ENCODE measurements around the gene SHC2. TPM values are rescaled to one million over a fixed set of nuclear protein-coding genes. Genes with fewer than 3 reads are reported as not detected.

SHC2 gene
- polyA plus RNA-seq, 1 of the 3 experiments (the other 2 are of a cell fraction), result 0.64 TPM

- Histone ChIP-seq H2AFZ (ENCODE audit: low read depth) (no peak within 1 kb of the TSS), H3K9ac (no peak within 1 kb of the TSS), H3K36me3 (replicated peaks in 1 of 2; ENCODE audit: control insufficient read depth in 1 of 2, insufficient read depth in 2 of 2, low read length in 1 of 2) (no peaks in the 10 kb centered on the region), H3F3A (replicated peaks; ENCODE audit: insufficient read depth) (no peaks in the 10 kb centered on the region), H3K27me3 (ENCODE audit: insufficient read depth) (peaks cover 8% of the 10 kb centered on the region; the same call in 1 of the 2 replicates), H3K79me2 (ENCODE audit: insufficient read depth) (no peaks in the 10 kb centered on the region), H3K27ac (ENCODE audit: low read depth in 2 of 2, low read length in 1 of 2) (peak within 1 kb of the TSS in 1 of 2 experiments; percentile 67; a peak in 1 of 4 replicates), H3K9me3 (no peaks in the 10 kb centered on the region), H3K4me1 (ENCODE audit: control insufficient read depth in 1 of 2, insufficient read depth in 2 of 2, low read depth in 1 of 2, low read length in 1 of 2) (peaks cover 0 to 18% of the 10 kb centered on the region in 2 experiments; a peak in 1 of 4 replicates), H3K4me2 (peak within 1 kb of the TSS; percentile 74), H3K9me2 (no peaks in the 10 kb centered on the region), H4K20me1 (ENCODE audit: insufficient read depth) (no peaks in the 10 kb centered on the region), H3K4me3 (ENCODE audit: low read depth in 2 of 2, low read length in 1 of 2) (peak within 1 kb of the TSS in 1 of 2 experiments; percentile 48; a peak in 3 of 4 replicates)
- WGBS (ENCODE audit: low lambda C conversion rate), result no CpG with 5 or more reads among the region's 80 CpGs
- CTCF ChIA-PET, result interaction anchor here (0.7 to 1.3 kb wide), 3 partner anchors 25 to 101 kb away, joined by 3 to 6 read pairs (median 3); no protein-coding TSS in a partner anchor
- POLR2A ChIA-PET, result no interaction called here
- peak; percentile 87 for DNase-seq
- TF ChIP-seq USF1 (IDR thresholded peaks at IDR 0.05; ENCODE audit: borderline replicate concordance, low read depth), result no peak
- TF ChIP-seq FOSL2 (IDR thresholded peaks at IDR 0.05; ENCODE audit: borderline replicate concordance, low read depth), result no peak
- TF ChIP-seq TCF12 (IDR thresholded peaks at IDR 0.05), result no peak
- no peak for TF ChIP-seq EP300 (IDR thresholded peaks at IDR 0.05; ENCODE audit: borderline replicate concordance in 1 of 2, low read depth in 1 of 2, low read length in 1 of 2)
- TF ChIP-seq GABPA (IDR thresholded peaks at IDR 0.05; ENCODE audit: low read depth), result no peak
- TF ChIP-seq USF2 (IDR thresholded peaks at IDR 0.05; ENCODE audit: borderline replicate concordance, low read depth, low read length), result no peak
- no peak for TF ChIP-seq GATA2 (CRISPR knock-in tag; IDR thresholded peaks at IDR 0.05)
- TF ChIP-seq JUND (IDR thresholded peaks at IDR 0.05), result no peak
- TF ChIP-seq RFX5 (IDR thresholded peaks at IDR 0.05; ENCODE audit: low read length), result no peak
- TF ChIP-seq POLR2AphosphoS5 (IDR thresholded peaks at IDR 0.05; ENCODE audit: low read depth, low read length), result no peak
- no peak for TF ChIP-seq TAF1 (IDR thresholded peaks at IDR 0.05; ENCODE audit: borderline replicate concordance, low read depth, low read length)
- no peak for TF ChIP-seq SIN3A (IDR thresholded peaks at IDR 0.05; ENCODE audit: borderline replicate concordance, low read depth, low read length)
Observed at GRCh38 chr19:408902-409515, 51.8 kb downstream of the SHC2 start, which contains the start of gene C2CD4C. Gene C2CD4C (minus strand): TSS chr19:409147. CDS start chr19:408361, 786 bp downstream.

- CTCF ChIA-PET, result interaction anchor here (0.6 to 1.1 kb wide), 3 partner anchors 24 to 102 kb away, joined by 3 read pairs; no protein-coding TSS in a partner anchor
- 32% methylated on average over 5 of the region's 30 CpGs for whole genome bisulfite sequencing (ENCODE audit: low lambda C conversion rate)
Observed at GRCh38 chr19:408441-408901, 52.4 kb downstream of the SHC2 start.

More at GRCh38 chr19:408441-408901, 52.4 kb downstream of the SHC2 start:
- no peaks in the 10 kb centered on the region for H3K36me3 ChIP-seq (replicated peaks in 1 of 2; ENCODE audit: control insufficient read depth in 1 of 2, insufficient read depth in 2 of 2, low read length in 1 of 2)
- H3K4me2 ChIP-seq, result peak overlapping the region; percentile 74; the same call in 1 of the 2 replicates
- H3F3A ChIP-seq (replicated peaks; ENCODE audit: insufficient read depth), result no peaks in the 10 kb centered on the region
- H3K9me2 ChIP-seq, result no peaks in the 10 kb centered on the region
- peaks cover 8% of the 10 kb centered on the region; the same call in 1 of the 2 replicates for H3K27me3 ChIP-seq (ENCODE audit: insufficient read depth)
- H3K79me2 ChIP-seq (ENCODE audit: insufficient read depth), result no peaks in the 10 kb centered on the region
- no peak overlapping the region; a peak in 1 of 4 replicates for H3K27ac ChIP-seq (ENCODE audit: low read depth in 2 of 2, low read length in 1 of 2)
- H3K9me3 ChIP-seq, result no peaks in the 10 kb centered on the region
- peak overlapping the region in 1 of 2 experiments; percentile 48; a peak in 3 of 4 replicates for H3K4me3 ChIP-seq (ENCODE audit: low read depth in 2 of 2, low read length in 1 of 2)
- DNase-seq, result peak; percentile 83
- peaks cover 0 to 20% of the 10 kb centered on the region in 2 experiments; a peak in 1 of 4 replicates for H3K4me1 ChIP-seq (ENCODE audit: control insufficient read depth in 1 of 2, insufficient read depth in 2 of 2, low read depth in 1 of 2, low read length in 1 of 2)
- no peak overlapping the region for H3K9ac ChIP-seq
- no peaks in the 10 kb centered on the region for H4K20me1 ChIP-seq (ENCODE audit: insufficient read depth)
- no peak for TF ChIP-seq GATA2 (CRISPR knock-in tag; IDR thresholded peaks at IDR 0.05)
- H2AFZ ChIP-seq (ENCODE audit: low read depth), result no peak overlapping the region
- POLR2A ChIA-PET, result no interaction called here
